ENCODE measurements around the gene LRFN5.
A peak's percentile ranks its signal among the peaks of the same experiment; 100 is the strongest.
"Not testable (repeated sequence)": the region's sequence is repeated elsewhere in the genome, so short reads cannot be mapped to it uniquely, and the experiment has no call there.

The LRFN5 gene
- 0 to 14.8 (median 3.0) reads per million in 17 experiments for total RNA-seq

DNA sequence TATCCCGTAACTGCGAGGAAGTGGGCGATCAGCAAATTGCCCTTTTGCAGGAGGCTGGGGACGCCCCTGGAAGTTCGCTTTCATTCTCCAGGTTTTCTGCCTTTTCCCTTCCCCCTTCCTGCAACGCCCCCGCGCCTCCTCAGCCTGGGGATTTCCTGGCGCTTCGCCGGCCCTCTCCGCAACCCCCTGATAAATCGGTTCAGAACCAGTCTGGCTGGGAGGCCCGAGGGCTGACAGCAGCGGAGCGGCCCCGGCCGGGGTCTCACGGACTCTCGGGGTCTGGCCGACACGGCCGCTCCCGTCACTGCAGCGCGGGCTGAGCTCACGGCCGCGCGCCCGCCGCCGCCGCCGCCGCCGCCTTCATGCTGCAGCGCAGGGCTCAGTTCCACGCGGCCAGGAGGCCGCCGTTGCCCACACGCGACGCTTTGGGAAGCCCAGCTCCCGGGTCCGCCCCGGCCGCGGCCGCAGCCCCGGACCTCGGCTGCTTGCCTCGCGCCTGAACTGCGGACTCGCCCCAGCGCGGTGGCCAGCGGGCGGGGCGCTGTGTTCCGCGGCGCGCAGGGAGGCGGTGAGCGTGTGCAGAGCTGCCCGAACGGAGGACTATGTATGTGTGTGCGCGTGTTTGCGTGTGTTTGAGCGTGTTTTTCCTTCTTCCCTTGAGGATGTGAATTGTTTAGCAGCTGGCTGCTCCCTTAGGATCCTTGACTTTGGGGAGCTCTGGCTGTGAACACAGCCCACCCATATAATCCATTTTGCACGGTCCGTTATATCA lies at the start of gene LRFN5:
Gene LRFN5, plus strand, starts transcription at position 345 of the 772 bp plus-strand sequence.
- DNase-seq = peak in 2 of 4 experiments; percentile 16 to 27

DNA sequence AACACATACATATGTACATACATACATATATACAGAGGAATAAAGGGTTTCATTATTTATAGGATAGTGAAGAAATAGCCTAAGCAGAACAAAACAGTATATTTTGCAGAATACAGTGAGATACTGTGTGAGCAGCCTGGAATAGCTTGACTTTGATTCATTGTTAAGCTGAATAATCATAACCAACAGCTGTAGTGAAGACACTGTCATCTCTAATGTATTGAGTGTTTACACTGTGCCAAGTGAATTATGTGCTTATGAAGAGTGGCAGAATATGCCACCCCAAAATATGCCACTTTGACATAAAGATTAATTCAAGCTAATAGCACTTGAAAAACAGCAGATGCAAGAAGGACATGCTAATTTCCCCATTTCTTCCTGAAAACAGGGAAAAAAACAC lies 48.2 kb upstream of the LRFN5 start:
- no peak for DNase-seq

DNA sequence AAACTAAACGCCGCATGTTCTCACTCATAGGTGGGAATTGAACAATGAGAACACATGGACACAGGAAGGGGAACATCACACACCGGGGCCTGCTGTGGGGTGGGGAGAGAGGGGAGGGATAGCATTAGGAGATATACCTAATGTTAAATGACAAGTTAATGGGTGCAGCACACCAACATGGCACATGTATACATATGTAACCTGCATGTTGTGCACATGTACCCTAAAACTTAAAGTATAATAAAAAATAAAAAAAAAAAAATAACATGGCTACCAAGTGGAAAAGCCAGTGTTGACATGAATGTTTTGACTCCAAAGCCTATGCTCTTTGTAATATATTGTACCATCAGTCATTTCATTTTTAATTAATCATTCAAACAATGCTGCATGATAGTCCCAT lies 39.8 kb upstream of the LRFN5 start:
- DNase-seq = not testable (repeated sequence)

DNA sequence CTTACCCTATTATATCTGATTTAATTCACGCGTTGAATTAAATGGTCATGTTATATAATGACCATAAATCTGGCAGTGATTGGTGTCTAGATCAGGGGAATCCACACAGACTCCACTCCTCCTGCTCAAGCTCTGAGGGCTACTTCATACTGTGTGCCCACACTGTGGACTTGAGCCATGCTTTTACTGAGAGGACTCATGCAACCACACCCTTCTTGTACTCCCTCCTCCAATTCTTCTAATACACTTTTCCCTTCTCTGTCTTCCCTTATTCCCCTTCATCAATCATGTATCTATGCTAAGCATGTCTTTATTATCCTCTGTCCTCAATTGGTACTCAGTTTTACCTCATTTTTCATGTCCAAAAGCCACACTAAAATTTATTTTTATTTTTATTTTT lies 37.7 kb upstream of the LRFN5 start:
- no peak for DNase-seq

DNA sequence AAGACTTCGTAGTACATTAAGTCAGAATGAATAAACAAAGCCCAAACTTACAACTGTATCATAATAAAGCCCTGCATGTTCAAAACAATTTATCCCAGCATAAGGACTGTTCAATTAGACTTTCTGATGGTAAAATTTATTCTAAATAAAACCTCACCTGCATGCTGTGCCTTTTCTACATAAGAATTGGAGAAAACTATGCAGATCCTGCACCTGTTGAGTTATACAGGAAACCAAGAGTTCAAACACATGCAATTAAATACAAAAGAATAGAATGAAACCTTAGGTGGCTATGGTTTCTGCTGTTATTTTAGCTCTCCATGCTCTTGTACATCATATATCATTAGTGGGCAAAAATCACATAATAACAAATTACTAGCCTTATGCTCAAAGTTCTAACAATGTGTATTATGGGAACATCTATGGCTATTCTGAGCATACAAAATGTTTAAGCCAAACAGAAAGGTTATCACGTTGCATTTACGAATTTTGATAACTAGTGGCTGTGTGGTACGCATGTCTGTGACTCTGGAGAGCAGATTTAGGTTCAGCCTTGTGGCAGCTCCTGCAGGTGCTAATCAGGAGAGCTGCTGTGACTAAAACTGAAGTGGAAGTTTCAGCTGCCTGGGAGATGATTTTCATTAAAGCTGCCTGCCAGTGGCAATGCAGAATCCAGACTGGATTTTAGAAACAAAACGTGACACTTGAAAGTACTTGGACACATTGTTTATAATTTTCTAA lies 36.1 kb upstream of the LRFN5 start:
- DNase-seq = no peak

DNA sequence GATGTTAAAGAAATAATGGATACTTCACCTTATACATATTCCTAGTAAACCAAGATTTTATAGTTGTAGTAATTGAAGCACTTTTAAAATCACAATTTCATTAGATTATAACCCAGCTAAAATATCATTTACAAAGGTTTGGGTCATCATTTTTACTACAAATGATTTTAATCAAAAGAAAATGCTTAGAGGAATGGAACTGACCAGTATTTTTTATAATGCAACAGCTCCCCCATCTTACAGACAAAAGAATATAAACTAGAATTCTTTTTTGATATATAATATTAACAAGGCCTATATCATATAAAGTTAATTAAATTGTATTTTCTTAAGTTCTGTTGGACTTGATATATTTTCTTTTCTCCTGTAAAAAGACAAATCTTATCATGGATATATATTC lies 20.4 kb upstream of the LRFN5 start:
- DNase-seq = no peak

DNA sequence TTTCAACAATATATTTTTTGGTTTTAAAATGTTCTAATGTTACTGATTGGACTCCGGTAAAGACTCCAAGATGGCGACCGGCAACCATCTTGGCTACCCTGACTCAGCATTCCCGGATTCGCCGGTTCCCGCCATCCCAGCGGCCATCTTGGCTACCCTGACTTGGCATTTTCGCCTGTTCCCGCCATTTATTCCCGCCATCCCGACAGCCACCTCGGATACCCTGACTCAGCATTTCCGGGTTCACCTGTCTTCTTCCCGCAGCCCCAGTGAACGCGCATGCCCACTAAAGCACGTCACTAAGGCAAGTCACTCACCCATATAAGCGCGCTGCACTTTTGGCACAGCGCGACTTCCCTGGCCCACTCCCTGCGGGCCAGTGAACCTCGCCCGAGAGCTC lies 9.0 kb upstream of the LRFN5 start:
- DNase-seq = no peak

DNA sequence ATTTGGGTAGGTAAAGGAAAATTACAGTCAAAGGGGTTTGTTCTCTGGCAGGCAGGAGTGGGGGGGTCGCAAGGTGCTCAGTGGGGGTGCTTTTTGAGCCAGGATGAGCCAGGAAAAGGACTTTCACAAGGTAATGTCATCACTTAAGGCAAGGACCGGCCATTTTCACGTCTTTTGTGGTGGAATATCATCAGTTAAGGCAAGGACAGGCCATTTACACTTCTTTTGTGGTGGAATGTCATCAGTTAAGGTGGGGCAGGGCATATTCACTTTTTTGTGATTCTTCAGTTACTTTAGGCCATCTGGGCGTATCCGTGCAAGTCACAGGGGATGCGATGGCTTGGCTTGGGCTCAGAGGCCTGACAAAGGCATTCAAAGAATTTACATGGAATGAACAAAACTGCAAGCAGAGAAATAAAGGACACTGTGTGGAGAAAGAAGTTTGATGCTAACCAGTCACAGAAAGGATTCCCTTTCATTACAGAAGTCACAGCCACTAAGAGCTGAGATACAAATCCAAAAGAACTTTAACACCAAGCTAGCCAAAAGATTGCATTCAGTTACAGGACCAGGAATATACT lies 6.8 kb upstream of the LRFN5 start:
- not testable (repeated sequence) for DNase-seq

DNA sequence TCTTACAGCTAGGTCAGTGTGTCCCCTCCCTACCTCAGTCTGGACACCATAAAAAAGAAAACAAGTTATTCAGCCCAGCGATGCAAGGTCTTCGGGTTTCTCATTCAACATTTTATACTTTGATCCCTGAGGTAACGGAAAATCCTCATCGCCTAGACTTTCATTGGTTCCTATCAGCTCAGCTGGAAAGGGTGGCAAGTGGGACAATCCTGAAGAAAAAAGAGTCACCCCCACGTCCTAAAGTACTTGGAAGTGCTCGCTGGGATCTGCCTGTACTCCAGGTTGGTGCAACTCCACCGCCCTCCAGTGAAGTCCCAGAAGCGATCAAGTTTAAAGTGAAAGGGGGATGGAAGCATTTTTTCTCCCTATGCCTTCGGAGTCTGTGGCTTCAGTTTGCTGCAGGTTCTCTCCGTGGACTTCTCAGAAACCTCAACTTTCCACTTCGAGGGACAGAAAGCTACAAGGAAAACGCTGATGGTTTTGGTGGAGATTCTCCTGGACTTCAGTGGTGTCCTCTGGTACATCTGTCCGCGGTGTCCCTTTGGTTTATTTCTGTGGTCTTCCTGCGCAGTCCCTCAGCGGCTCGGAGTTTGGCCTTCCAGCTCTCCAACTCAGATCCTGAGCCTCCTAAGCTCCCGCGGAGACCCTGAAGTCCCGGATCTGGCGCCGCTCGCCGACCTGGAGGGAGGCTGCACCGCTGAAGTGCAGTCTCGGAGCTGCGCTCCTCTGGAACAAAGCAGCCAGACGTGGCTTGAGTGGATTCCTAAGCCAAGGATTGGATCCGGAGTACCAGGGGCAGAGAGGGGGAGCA lies 1.8 kb upstream of the LRFN5 start:
- DNase-seq = no peak

DNA sequence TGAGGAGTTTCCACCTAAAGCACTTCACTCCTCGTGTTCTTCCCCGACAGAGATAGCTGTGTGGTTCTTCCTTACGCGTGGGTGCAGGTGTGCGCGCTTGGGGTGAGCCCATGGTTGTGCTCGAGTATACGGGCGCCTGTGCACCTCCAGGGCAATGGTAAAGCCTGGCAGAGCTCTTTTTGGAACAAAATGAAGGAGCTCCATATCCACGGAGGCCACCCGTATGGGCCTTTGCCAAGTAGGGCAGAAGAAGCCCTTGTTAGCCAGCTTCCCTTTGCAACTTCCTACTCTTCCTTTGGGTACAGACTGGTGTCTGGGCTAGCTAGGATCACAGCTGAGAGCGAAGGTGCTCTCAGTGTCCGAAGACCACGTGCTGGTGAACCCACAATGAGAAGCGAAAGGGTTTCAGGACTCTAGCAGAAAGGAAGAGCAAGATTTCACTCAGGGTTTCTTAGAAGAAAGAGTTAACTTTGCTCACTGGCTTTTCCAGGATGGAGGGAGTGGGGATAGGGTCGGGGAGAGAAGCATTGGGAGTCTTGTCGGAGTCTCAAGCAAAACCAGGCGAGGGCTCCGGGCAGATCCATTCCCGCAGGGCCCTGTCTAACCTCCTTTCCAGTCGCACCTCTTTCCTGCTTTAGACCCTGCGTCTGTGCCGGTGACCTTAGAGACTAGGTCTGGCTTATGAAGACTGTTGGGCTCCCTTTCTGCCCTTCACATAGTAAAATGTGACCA lies 960 bp upstream of the LRFN5 start:
- DNase-seq = no peak

DNA sequence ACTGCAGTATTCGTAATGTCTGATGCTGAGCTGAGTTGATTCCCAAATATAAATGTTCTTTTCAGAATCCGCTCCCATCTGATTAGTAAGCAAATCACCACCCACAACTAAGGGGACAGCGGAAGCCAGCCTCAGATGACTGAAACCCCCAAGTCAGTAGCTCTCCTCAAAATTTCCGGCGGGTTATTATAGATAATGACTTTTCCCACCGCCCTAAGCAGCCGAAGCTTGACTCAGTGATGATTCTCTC lies 469 bp upstream of the LRFN5 start:
- DNase-seq = no peak

DNA sequence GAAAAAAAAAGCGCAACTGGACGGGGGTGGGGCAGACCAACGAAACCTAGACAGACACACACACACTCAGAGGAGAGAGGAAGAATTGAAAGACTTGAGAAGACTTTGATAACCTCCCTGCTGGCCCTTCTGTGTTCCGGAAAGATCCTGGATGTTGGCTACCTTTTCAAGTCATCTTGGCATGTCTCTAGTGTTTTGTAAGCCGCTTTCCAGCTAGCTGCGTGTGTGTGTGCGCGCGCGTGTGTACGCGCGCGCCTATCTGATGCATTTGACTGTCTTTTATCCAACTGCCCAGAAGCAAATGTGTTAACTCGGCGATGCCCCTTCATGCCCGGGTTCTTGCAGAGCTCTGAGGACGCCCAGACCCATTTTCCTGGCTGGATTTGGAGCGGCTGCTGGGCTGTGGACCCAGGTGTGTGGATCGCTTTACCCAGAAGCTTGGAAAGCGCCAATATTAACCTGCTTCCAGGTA lies 664 bp downstream of the LRFN5 start:
- DNase-seq = no peak

DNA sequence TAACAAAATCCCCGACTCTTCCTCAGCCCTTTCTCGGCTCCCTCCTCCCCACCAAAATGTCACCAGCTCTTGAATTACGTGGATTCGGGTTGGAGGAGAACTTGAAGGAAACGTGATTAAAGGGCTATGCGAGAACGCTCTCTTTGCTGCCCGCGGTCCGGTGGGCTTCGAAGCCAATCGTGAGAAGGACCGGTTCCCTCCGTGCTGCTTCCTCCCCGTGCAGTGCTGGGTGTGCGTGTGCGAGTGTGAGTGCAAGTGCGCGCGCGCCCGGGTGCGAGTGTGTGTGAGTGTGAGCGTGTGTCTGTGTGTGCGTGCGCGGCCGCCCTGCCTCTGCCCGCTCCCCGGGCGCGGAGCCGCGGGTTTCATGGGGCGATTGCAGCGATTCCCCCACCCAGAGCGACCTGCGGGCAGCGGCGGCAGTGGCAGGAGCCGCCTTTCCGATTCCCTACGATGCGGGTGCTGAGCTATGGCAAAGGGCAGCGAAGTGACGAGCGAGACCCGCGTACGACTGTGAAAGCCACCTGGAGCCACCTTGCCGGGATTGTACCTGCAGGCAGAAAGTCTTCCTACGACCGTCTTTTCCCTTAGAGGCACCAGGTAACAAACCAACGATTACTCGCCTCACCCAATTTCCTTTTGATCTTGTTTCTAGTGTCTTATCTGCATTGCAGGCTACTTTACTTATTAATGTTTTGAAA lies 1.4 kb downstream of the LRFN5 start:
- DNase-seq = no peak

DNA sequence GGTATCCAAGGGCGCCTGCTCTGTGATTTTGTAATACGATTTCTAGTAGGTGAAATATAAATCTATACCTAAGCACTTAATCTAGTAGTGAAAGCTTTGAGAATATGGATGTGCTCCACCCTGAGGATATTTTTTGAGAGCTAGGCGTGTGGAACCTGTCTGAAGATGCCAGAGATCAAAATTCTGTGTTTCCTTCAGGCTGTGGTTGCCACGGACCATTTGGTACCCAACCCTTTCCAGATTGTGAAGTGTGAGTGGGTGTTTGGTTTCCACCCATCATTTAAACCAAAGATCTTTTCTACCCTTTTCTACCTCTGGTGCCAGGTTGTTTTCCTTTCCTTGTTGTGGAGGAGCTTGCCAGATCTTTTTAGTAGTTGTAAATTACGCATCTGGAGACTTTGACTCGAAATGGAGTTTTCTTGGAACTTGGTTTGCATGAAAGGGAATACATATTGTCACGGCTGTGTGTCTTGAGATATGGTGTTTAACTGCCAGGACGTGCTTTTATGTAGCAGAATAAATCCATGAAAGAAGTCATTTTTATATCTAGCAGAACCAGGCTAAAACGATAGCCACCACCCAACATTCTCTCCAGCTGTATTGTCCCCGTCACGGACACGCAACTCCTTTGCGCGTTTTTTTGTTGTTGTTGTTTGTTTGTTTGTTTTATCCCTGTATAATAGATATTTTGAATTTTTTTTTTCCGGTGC lies 2.2 kb downstream of the LRFN5 start:
- no peak for DNase-seq

DNA sequence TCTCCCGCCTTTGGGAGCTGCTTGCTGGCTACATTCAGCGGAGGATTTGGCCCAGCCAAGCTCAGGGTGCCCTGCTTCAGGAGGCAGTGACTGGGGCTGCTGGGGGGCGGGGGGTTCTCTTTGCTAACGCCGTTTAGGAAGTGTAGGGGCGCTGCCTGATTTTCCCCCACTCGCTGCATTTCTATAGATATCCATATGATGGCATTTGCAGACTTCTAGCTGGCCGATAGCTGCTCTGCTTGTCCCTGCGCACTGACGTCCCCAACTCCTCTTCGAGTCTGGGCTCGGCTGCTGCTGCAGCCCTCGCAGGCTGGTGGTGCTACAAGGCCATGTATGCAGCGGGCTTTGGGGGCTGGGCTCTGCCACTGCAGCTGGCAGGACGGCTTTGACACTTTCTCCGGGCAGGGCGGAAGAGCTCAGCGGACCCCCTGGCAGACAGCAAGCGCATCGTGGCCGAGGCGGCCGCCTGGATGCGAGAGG lies 3.1 kb downstream of the LRFN5 start:
- no peak for DNase-seq

DNA sequence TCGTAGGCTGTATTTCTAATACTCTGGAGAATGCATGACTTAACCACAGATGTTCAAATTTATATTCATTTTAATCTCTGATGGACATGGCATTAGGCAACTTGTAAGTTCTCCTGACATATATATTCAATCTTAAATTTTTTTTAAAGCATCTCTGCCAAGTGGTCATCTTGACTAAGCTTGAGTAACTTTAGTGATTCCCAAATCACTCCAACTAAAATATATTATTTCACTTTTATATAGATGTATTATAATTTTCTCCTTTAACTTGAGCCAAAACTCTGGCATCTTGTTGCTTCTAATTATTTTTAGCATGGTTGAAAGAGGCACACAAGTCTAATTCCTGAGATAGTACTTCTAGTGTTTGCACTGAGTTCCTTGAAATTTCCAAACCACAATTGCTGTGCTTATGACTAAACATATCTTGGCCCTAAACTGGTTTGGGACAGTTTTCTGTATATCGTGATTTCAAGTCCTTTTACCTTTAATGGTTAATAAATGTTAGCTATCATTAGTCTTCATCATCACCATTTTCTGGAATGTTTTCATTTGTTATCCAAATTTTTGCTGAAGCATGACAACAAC lies 8.4 kb downstream of the LRFN5 start:
- DNase-seq = no peak

DNA sequence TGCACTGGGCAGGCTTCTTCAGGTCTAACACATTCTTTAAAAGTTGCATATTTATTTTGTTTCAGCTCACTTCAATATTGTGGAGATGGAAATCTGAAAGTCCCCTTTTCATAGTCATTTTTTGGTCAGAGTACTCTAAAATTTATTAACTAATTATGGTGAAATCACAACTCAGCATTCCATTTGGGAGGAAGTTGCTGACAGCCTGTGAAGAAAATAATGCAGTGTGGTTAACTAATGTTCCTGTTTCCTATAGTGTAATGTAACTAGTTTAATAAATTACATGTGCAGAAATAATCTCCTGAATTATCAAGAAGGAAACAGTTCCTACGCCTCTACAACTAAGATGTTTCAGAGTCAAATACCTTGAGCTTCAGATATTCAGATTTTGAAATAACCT lies 17.1 kb downstream of the LRFN5 start:
- DNase-seq = peak in 1 of 4 experiments; percentile 15

DNA sequence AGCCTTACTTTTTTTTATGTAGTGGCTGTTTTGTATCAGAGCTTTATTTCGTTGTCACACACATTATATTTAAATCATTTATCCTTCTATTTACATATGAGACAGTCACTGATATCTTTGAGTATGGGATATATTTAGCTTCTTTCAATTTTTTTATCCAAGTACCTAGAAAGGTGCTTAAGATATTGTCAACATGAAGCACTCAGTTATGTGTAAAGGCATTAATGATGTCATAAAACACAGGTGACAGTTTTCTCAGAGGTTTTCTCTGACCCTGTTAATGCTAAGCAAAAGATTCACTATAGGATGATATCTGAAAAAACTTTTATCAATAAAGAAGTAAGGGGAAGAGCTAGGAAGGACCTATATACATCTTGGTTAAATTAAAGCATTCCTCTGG lies 23.2 kb downstream of the LRFN5 start:
- DNase-seq = no peak

DNA sequence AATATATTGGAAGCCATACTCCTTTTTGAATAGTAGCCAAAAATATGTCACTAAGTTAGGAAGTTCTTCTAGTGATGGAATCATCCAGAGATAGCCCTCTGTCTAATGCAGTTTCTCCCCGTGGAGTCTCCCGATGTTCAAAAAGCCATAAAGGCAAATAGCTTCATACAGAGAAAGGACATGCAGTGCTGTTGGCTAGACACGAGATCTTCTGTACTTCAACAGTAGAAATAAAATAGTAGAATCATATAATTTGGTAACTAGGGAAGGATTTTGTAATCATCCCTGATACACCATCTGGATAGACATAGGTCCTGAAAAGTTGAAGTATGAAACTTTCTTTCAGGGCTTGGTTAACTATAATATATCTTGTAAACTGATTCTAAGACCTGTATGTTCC lies 27.6 kb downstream of the LRFN5 start:
- DNase-seq = no peak
